ENCODE results near the gene PKHD1. TPM values are rescaled to one million over a fixed set of nuclear protein-coding genes. Genes with fewer than 3 reads are reported as not detected.

Gene PKHD1
- total and polyA plus RNA-seq, 2 of the 8 experiments (the other 6 are each of a cell fraction or from before 2014, with no cell fraction given), result 0.06 to 0.09 TPM

DNA sequence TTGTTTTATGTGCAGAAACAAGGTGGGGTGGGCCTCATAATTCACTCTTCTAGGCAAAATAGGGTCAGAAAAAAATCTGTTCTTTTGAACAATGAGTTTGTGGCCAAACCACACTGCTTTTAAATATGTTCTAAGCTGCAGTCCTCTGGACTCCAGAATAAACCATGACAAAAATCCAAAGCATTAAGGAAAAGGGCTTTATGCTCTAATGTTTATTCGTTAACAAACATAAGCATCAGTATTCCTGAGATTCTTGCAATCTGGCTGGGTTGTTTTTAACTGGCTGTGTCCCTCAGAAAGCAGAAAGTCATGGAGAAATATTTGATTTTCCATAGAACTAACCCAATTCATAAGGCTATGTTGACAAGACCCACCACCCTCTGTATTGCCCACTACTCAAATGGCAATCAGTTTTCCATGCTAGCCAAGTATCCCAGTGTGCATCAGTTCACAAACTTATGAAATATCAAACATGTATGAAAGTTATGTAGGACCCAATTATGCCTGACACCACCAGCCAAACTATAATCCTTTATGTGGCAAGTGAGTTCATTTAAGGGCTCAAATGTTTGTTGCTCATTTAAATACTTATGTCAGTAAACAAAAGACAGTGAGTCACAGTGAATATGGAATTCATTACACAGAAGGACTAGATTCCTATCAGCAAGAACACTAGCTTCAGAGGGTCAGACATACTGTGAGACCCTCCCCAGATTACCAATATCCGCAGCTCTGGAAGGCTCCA is 45.1 kb downstream of the PKHD1 start:
- 89% methylated on average over 2 of the region's 2 CpGs; no CpG with 5 or more reads in 1 of the 2 experiments for WGBS, 2 experiments (ENCODE audit: extremely low coverage in 1 of 2, insufficient coverage in 1 of 2, insufficient read length in 1 of 2, insufficient replicate concordance in 2 of 2, low coverage in 1 of 2, low lambda C conversion rate in 2 of 2, missing lambda C conversion rate in 1 of 2)
- Histone ChIP-seq H3K9ac (replicated peaks in 1 of 4; ENCODE audit: extremely low read depth in 1 of 4, low read depth in 3 of 4, low read length in 3 of 4) (no peak overlapping the region), H4K8ac (ENCODE audit: extremely low read depth, insufficient read depth, low read length) (no peak overlapping the region), H3K27ac (ENCODE audit: low read depth, low read length) (no peak overlapping the region), H3K56ac (replicated peaks; ENCODE audit: insufficient read length, low read depth, low read length) (no peak overlapping the region), H3K27me3 (replicated peaks in 1 of 4; ENCODE audit: control insufficient read depth in 3 of 4, extremely low read depth in 1 of 4, insufficient read depth in 3 of 4, low read length in 3 of 4) (no peaks in the 10 kb centered on the region), H3K36me3 (ENCODE audit: control insufficient read depth in 2 of 4, insufficient read depth in 4 of 4, low read length in 3 of 4) (no peaks in the 10 kb centered on the region), H2AFZ (ENCODE audit: low read length) (no peak overlapping the region), H3K4ac (replicated peaks; ENCODE audit: insufficient read length, low read depth, low read length) (no peak overlapping the region), H4K91ac (replicated peaks; ENCODE audit: insufficient read length, low read length) (no peak overlapping the region), H3K23me2 (ENCODE audit: low read depth, low read length) (no peaks in the 10 kb centered on the region), H2AK5ac (ENCODE audit: low read depth, low read length) (no peak overlapping the region), H3K4me1 (replicated peaks in 1 of 4; ENCODE audit: control insufficient read depth in 3 of 4, insufficient read depth in 4 of 4, low read length in 3 of 4) (no peaks in the 10 kb centered on the region), H3K9me3 (ENCODE audit: insufficient read depth in 2 of 2, low read depth in 1 of 2, low read length in 1 of 2) (no peaks in the 10 kb centered on the region), H3K23ac (ENCODE audit: insufficient read length) (no peak overlapping the region), H2BK15ac (ENCODE audit: low read length) (no peak overlapping the region), H4K5ac (ENCODE audit: insufficient read length, low read depth, low read length) (no peak overlapping the region), H2BK5ac (ENCODE audit: low read depth, low read length) (no peak overlapping the region), H2BK20ac (ENCODE audit: low read length) (no peak overlapping the region), H3K4me2 (ENCODE audit: insufficient read depth in 1 of 2, low read depth in 2 of 2, low read length in 2 of 2) (no peak overlapping the region), H3K14ac (ENCODE audit: insufficient read length) (no peak overlapping the region), H2BK120ac (replicated peaks; ENCODE audit: low read depth, low read length) (no peak overlapping the region), H3K79me1 (ENCODE audit: low read depth, low read length) (no peaks in the 10 kb centered on the region), H4K20me1 (replicated peaks in 1 of 2; ENCODE audit: control insufficient read depth in 1 of 2, insufficient read depth in 2 of 2, low read length in 2 of 2) (no peaks in the 10 kb centered on the region), H3K18ac (ENCODE audit: extremely low read depth, low read length) (no peak overlapping the region), H3K79me2 (ENCODE audit: control insufficient read depth in 1 of 2, insufficient read depth in 2 of 2, low read length in 2 of 2) (no peaks in the 10 kb centered on the region), H2BK12ac (ENCODE audit: low read depth, low read length) (no peak overlapping the region), H3K4me3 (ENCODE audit: extremely low read depth in 1 of 4, insufficient read depth in 2 of 4, low read depth in 3 of 4, low read length in 4 of 4) (no peak overlapping the region)
- ChIA-PET POLR2A (ENCODE audit: partially characterized antibody) (no interaction called here), CTCF (ENCODE audit: partially characterized antibody) (interaction anchor here (1.3 to 2.9 kb wide), 2 partner anchors 8 to 21 kb away, joined by 4 to 10 read pairs; no protein-coding TSS in a partner anchor)
- DNase-seq (ENCODE audit: low read depth in 1 of 2, low spot score in 2 of 2), result no peak
- FAIRE-seq, result no peak
- no peak for TF ChIP-seq ASH2L (IDR thresholded peaks at IDR 0.05; ENCODE audit: low read length)
- TF ChIP-seq TAF1 (IDR thresholded peaks at IDR 0.05; ENCODE audit: low read depth, low read length), result no peak
- no peak for TF ChIP-seq KDM4A (IDR thresholded peaks at IDR 0.05; ENCODE audit: low read depth, low read length, severe bottlenecking)
- no peak for TF ChIP-seq MAFK (IDR thresholded peaks at IDR 0.05; ENCODE audit: low read depth, low read length)
- TF ChIP-seq RXRA (IDR thresholded peaks at IDR 0.05; ENCODE audit: insufficient read depth, low read depth, low read length), result no peak
- TF ChIP-seq JUN (IDR thresholded peaks at IDR 0.05; ENCODE audit: low read depth, low read length), result no peak
- no peak for TF ChIP-seq PHF8 (conservative IDR thresholded peaks at IDR 0.05; ENCODE audit: low read depth, low read length)
- TF ChIP-seq, protein P1, sequence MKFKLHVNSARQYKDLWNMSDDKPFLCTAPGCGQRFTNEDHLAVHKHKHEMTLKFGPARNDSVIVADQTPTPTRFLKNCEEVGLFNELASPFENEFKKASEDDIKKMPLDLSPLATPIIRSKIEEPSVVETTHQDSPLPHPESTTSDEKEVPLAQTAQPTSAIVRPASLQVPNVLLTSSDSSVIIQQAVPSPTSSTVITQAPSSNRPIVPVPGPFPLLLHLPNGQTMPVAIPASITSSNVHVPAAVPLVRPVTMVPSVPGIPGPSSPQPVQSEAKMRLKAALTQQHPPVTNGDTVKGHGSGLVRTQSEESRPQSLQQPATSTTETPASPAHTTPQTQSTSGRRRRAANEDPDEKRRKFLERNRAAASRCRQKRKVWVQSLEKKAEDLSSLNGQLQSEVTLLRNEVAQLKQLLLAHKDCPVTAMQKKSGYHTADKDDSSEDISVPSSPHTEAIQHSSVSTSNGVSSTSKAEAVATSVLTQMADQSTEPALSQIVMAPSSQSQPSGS (IDR thresholded peaks at IDR 0.05; ENCODE audit: low read length), result no peak
- no peak for TF ChIP-seq GABPA (IDR thresholded peaks at IDR 0.05; ENCODE audit: borderline replicate concordance, insufficient read depth, low read length)
- TF ChIP-seq CHD1 (IDR thresholded peaks at IDR 0.05; ENCODE audit: low read depth, low read length), result no peak
- TF ChIP-seq BRCA1 (IDR thresholded peaks at IDR 0.05; ENCODE audit: low read depth, low read length), result no peak
- TF ChIP-seq EZH2 (IDR thresholded peaks at IDR 0.05; ENCODE audit: low read depth, low read length, severe bottlenecking), result no peak

All from H1 (cell line).